Smooth muscle cell (in vitro differentiated cells): ENCODE results near the gene AMMECR1L. TPM values are rescaled to one million over a fixed set of nuclear protein-coding genes. Genes with fewer than 3 reads are reported as not detected.

Experiments
- DNase-seq: peaks from one replicate; lab custom pipeline; 2025; ENCODE audit not compliant: unreplicated experiment; lab: John Stamatoyannopoulos, UW
- H2AFZ ChIP-seq: fragments of 200-600 bp; sonication (generic); 2 replicates; pipeline ENCODE4 v1.6.0; 2016; ENCODE audit warnings: antibody characterized with exemption, low read depth, mild to moderate bottlenecking
- H3F3A ChIP-seq: fragments of 200-600 bp; sonication (generic); 2 replicates; pipeline ENCODE4 v1.6.0; 2017; ENCODE audit warnings: antibody characterized with exemption, low read depth
- H3K27ac ChIP-seq: fragments of 200-600 bp; sonication (generic); 2 replicates; pipeline ENCODE4 v1.5.1; 2016; ENCODE audit warnings: low read depth, mild to moderate bottlenecking
- H3K27me3 ChIP-seq: fragments of 200-600 bp; sonication (generic); 2 replicates; pipeline ENCODE4 v1.6.1; 2016; ENCODE audit warnings: low read depth, mild to moderate bottlenecking
- H3K36me3 ChIP-seq: fragments of 200-600 bp; sonication (generic); 2 replicates; pipeline ENCODE4 v1.5.1; 2016; ENCODE audit warnings: low read depth
- H3K4me1 ChIP-seq: fragments of 200-600 bp; sonication (generic); 2 replicates; pipeline ENCODE4 v1.5.1; 2016; ENCODE audit warnings: low read depth
- H3K4me2 ChIP-seq: fragments of 200-600 bp; sonication (generic); 2 replicates; pipeline ENCODE4 v1.6.0; 2016; ENCODE audit warnings: mild to moderate bottlenecking
- H3K4me3 ChIP-seq: fragments of 200-600 bp; sonication (generic); 2 replicates; pipeline ENCODE4 v1.5.1; 2016; ENCODE audit warnings: mild to moderate bottlenecking
- H3K79me2 ChIP-seq: fragments of 200-600 bp; sonication (generic); 2 replicates; pipeline ENCODE4 v1.6.0; 2016; ENCODE audit warnings: low read depth, mild to moderate bottlenecking
- H3K9ac ChIP-seq: fragments of 200-600 bp; sonication (generic); 2 replicates; pipeline ENCODE4 v1.6.0; 2016; ENCODE audit warnings: low read depth
- H3K9me3 ChIP-seq: fragments of 200-600 bp; sonication (generic); replicated peaks from 2 replicates; pipeline ENCODE4 v1.5.1; 2016; ENCODE audit warnings: low read depth
- H4K20me1 ChIP-seq: fragments of 200-600 bp; sonication (generic); 2 replicates; pipeline ENCODE4 v1.6.0; 2016; ENCODE audit warnings: low read depth
- CTCF ChIP-seq: fragments of 200-600 bp; sonication (generic); IDR thresholded peaks from 2 replicates; pipeline ENCODE4 v1.5.1; 2017; ENCODE audit warnings: borderline replicate concordance, mild to moderate bottlenecking, antibody characterized with exemption; ENCODE audit not compliant: insufficient read depth, poor library complexity, severe bottlenecking
- WGBS: methylation state at CpG from one replicate; pipeline ENCODE4 v1.1.7; 2016; ENCODE audit warnings: low lambda C conversion rate; 5-methylcytosine and 5-hydroxymethylcytosine counted together
- polyA plus RNA-seq: library from polyadenylated mRNA; unstranded; fragments of >200 nt; fragmentation: Nextera tagmentation; extraction: Ambion mirVana; gene quantifications from 2 replicates; pipeline ENCODE4 v1.2.1, GENCODE V29; 2016
- total RNA-seq: library from RNA; depleted of rRNA; stranded (reverse); fragments of >200 nt; gene quantifications from 2 replicates; pipeline ENCODE4 v1.2.3, GENCODE V29; 2014

Gene AMMECR1L
- total and polyA plus RNA-seq, 2 experiments from 2014 or later = 11.8 to 13.8 TPM

- DNase-seq = no peak
- no peak overlapping the region for H3K27ac ChIP-seq
- H3K4me1 ChIP-seq = no peaks in the 10 kb centered on the region
- H3K4me2 ChIP-seq = no peak overlapping the region
- peaks cover 18% of the 10 kb centered on the region for H3K36me3 ChIP-seq
- no peak overlapping the region for H3K9ac ChIP-seq
- no peak for TF ChIP-seq CTCF
- no peaks in the 10 kb centered on the region for H3K9me3 ChIP-seq
- no peak overlapping the region for H3K4me3 ChIP-seq
- H3F3A ChIP-seq = peaks cover 4% of the 10 kb centered on the region
- H3K27me3 ChIP-seq = no peaks in the 10 kb centered on the region
- no peak overlapping the region for H2AFZ ChIP-seq
- H4K20me1 ChIP-seq = peaks cover 38% of the 10 kb centered on the region
- no peaks in the 10 kb centered on the region for H3K79me2 ChIP-seq
Measured at GRCh38 chr2:127865926-127866325, 19.8 kb downstream of the AMMECR1L start.

GRCh38 chr2:127864877-127865276 is 20.9 kb downstream of the AMMECR1L start:
- Histone ChIP-seq H3K27me3 (no peaks in the 10 kb centered on the region), H3K9ac (no peak overlapping the region), H3K4me3 (no peak overlapping the region), H3K36me3 (peaks cover 18% of the 10 kb centered on the region), H3K4me2 (no peak overlapping the region), H3F3A (peaks cover 13% of the 10 kb centered on the region), H2AFZ (no peak overlapping the region), H3K79me2 (no peaks in the 10 kb centered on the region), H4K20me1 (peaks cover 31% of the 10 kb centered on the region), H3K9me3 (no peaks in the 10 kb centered on the region), H3K4me1 (peaks cover 4% of the 10 kb centered on the region), H3K27ac (no peak overlapping the region)
- TF ChIP-seq CTCF = no peak
- 86% methylated on average over 11 of the region's 11 CpGs for WGBS
- DNase-seq = no peak

GRCh38 chr2:127862228-127862627 is 23.5 kb downstream of the AMMECR1L start:
- Histone ChIP-seq H3K36me3 (peaks cover 2% of the 10 kb centered on the region), H3K27me3 (no peaks in the 10 kb centered on the region), H3K4me1 (peaks cover 10% of the 10 kb centered on the region), H3K79me2 (peaks cover 12% of the 10 kb centered on the region), H4K20me1 (peaks cover 12% of the 10 kb centered on the region), H2AFZ (no peak overlapping the region), H3F3A (peaks cover 15% of the 10 kb centered on the region), H3K4me2 (no peak overlapping the region), H3K27ac (no peak overlapping the region), H3K9me3 (no peaks in the 10 kb centered on the region), H3K9ac (no peak overlapping the region), H3K4me3 (no peak overlapping the region)
- WGBS = 98% methylated on average over 15 of the region's 15 CpGs
- no peak for TF ChIP-seq CTCF
- no peak for DNase-seq

- Histone ChIP-seq H3K4me1 (peaks cover 21% of the 10 kb centered on the region), H3K79me2 (peaks cover 32% of the 10 kb centered on the region)
- WGBS = 56% methylated on average over 5 of the region's 5 CpGs
Measured at GRCh38 chr2:127860130-127860529, 25.6 kb downstream of the AMMECR1L start.

More at GRCh38 chr2:127860130-127860529, 25.6 kb downstream of the AMMECR1L start:
- Histone ChIP-seq H3K4me3 (no peak overlapping the region), H3K27me3 (no peaks in the 10 kb centered on the region), H3K9ac (no peak overlapping the region), H3F3A (peaks cover 15% of the 10 kb centered on the region), H4K20me1 (peaks cover 17% of the 10 kb centered on the region), H3K27ac (peak overlapping the region; percentile 19), H2AFZ (no peak overlapping the region), H3K4me2 (peak overlapping the region; percentile 71), H3K9me3 (no peaks in the 10 kb centered on the region), H3K36me3 (no peaks in the 10 kb centered on the region)
- no peak for DNase-seq
- no peak for TF ChIP-seq CTCF
